M059J (cell line): ENCODE measurements around the gene PRRG4. TPM values are rescaled to one million over a fixed set of nuclear protein-coding genes. Genes with fewer than 3 reads are reported as not detected.

Source experiments
- total RNA-seq: library from RNA; depleted of rRNA; stranded (reverse); fragments of >200 nt; shearing (Covaris generic); gene quantifications from 2 replicates; pipeline ENCODE4 v1.2.3, GENCODE V29; 2014; rRNA removed

PRRG4 gene
- total RNA-seq, 1 experiment from 2014 or later: 4.7 TPM

Other genes with a start within 250 kb of the PRRG4 start
- gene EIF3M, start 246.1 kb upstream of the PRRG4 start, total RNA-seq: 762 and 937 TPM in 2 replicates
- gene CCDC73, start 35.3 kb upstream of the PRRG4 start, total RNA-seq: not detected in 2 replicates
- gene QSER1, start 62.9 kb downstream of the PRRG4 start, total RNA-seq: 17.7 and 30.1 TPM in 2 replicates
- 36.3 and 39.6 TPM in 2 replicates for gene DEPDC7, start 186.0 kb downstream of the PRRG4 start, total RNA-seq
- 18.3 and 30.3 TPM in 2 replicates for gene TCP11L1, start 209.6 kb downstream of the PRRG4 start, total RNA-seq